ENCODE data around the gene SUPT5H.

The SUPT5H gene

DNA sequence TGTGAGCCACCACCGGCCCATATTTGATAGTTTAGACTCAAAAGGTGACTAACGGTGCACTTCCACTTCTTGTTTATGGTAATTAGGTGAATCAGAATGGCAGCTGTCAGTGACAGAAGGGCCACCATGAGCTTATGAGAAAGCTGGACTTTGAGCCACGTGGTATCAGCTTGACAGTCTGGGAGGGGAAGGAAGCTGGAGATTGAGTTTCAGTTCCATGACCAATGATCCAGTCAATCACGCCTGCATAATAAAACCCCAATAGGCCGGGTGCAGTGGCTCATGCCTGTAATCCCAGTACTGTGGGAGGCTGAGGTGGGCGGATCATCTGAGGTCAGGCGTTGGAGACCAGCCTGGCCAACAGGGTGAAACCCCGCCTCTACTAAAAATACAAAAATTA lies 79.1 kb downstream of the SUPT5H start:
- no peaks in the 10 kb centered on the region for H3K9me3 Mint-ChIP-seq
- ATAC-seq (replicated peaks), result no peak

DNA sequence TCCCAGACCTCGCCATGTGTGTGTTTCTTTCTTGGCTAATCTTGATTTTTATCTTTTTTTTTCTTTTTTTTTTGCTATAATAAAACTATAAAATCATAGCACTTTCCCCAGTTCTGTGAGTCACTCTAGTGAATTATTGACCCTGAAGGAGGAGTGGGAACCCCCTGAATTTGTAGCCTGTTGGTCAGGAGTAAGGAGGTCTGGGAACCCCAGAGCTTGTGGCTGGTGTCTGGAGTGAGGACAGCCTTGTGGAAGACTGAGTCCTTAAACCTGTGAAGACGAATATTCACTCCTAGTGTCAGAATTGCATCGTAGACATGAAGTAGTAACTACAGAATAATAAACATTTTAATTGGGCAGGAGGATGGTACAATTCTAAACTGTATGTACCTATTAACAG lies 79.8 kb downstream of the SUPT5H start:
- H3K4me1 Mint-ChIP-seq (ENCODE audit: low read depth in 2 of 2), result peaks cover 3 to 5% of the 10 kb centered on the region in 2 donors
- H3K36me3 Mint-ChIP-seq (ENCODE audit: insufficient read depth), result peaks cover 7% of the 10 kb centered on the region
- ATAC-seq (replicated peaks), result no peak

More for the DNA sequence above, 79.1 kb downstream of the SUPT5H start:
- Mint-ChIP-seq H3K27me3 (no peaks in the 10 kb centered on the region), H3K36me3 (ENCODE audit: insufficient read depth) (peaks cover 7% of the 10 kb centered on the region), H3K4me3 (no peak overlapping the region), H3K27ac (no peak overlapping the region), H3K4me1 (ENCODE audit: low read depth in 2 of 2) (peaks cover 3 to 5% of the 10 kb centered on the region in 2 donors)
- no peak for DNase-seq

More for the DNA sequence above, 79.8 kb downstream of the SUPT5H start:
- Mint-ChIP-seq H3K27ac (no peak overlapping the region), H3K9me3 (no peaks in the 10 kb centered on the region), H3K4me3 (no peak overlapping the region), H3K27me3 (no peaks in the 10 kb centered on the region)
- no peak for DNase-seq

Measured in effector memory CD8-positive, alpha-beta T cell (primary cell).